22Rv1 (cell line): ENCODE measurements around the gene ACACB.

Experiments used
- ZFX ChIP-seq: fragments of 450-650 bp; IDR thresholded peaks from 2 replicates; pipeline ENCODE4 v1.6.1; 2017; ENCODE audit warnings: antibody characterized with exemption, borderline replicate concordance
- TF ChIP-seq, protein P1 (sequence below): fragments of 450-650 bp; IDR thresholded peaks from 2 replicates; pipeline ENCODE4 v1.5.1; 2017; ENCODE audit warnings: mild to moderate bottlenecking

DNA sequence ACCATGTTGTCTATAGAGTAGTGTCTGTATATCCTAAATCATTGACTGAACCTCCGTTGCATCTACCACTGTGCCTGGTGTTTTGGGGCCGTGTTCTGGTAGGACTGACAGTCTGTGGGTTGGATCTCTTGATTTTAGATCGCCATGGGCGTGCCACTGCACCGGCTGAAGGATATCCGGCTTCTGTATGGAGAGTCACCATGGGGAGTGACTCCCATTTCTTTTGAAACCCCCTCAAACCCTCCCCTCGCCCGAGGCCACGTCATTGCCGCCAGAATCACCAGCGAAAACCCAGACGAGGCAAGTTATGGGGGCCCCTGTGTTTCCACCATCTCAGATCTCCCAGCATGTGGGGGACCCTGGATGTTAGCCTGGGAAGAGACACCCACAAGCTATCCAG, 69.1 kb downstream of the ACACB start:
- TF ChIP-seq, protein P1, sequence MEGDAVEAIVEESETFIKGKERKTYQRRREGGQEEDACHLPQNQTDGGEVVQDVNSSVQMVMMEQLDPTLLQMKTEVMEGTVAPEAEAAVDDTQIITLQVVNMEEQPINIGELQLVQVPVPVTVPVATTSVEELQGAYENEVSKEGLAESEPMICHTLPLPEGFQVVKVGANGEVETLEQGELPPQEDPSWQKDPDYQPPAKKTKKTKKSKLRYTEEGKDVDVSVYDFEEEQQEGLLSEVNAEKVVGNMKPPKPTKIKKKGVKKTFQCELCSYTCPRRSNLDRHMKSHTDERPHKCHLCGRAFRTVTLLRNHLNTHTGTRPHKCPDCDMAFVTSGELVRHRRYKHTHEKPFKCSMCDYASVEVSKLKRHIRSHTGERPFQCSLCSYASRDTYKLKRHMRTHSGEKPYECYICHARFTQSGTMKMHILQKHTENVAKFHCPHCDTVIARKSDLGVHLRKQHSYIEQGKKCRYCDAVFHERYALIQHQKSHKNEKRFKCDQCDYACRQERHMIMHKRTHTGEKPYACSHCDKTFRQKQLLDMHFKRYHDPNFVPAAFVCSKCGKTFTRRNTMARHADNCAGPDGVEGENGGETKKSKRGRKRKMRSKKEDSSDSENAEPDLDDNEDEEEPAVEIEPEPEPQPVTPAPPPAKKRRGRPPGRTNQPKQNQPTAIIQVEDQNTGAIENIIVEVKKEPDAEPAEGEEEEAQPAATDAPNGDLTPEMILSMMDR, result no peak
- TF ChIP-seq ZFX, result no peak
